HG03558 (cell line): ENCODE data around the gene CDC20.
"Not testable (repeated sequence)": the region's sequence is repeated elsewhere in the genome, so short reads cannot be mapped to it uniquely, and the experiment has no call there.

Source experiments
- ATAC-seq: cut with Tn5 transposase; IDR thresholded peaks from one replicate; pipeline ENCODE4 v1.9.1; 2021; ENCODE audit warnings: moderate number of reproducible peaks; ENCODE audit not compliant: unreplicated experiment; ENCODE audit errors: extremely low read depth

CDC20 gene

GRCh38 chr1:43377831-43378230, 19.1 kb downstream of the CDC20 start:
- no peak for ATAC-seq

- ATAC-seq, result no peak
Observed at GRCh38 chr1:43379476-43379875, 20.7 kb downstream of the CDC20 start.

GRCh38 chr1:43381612-43382011, 22.8 kb downstream of the CDC20 start:
- no peak for ATAC-seq

- ATAC-seq, result no peak
Observed at GRCh38 chr1:43382027-43382779, 23.4 kb downstream of the CDC20 start.

- ATAC-seq, result no peak
Observed at GRCh38 chr1:43383449-43383848, 24.7 kb downstream of the CDC20 start.

- ATAC-seq, result no peak
Observed at GRCh38 chr1:43386676-43387075, 27.9 kb downstream of the CDC20 start.

GRCh38 chr1:43387976-43388599, 29.3 kb downstream of the CDC20 start:
- no peak for ATAC-seq

GRCh38 chr1:43388613-43389012, 29.8 kb downstream of the CDC20 start:
- no peak for ATAC-seq

- ATAC-seq, result peak; percentile 66
Observed at GRCh38 chr1:43389326-43390313, 30.8 kb downstream of the CDC20 start, which contains the start of the genes MED8 and SZT2. Gene MED8 (minus strand): TSS chr1:43389800. CDS start chr1:43389764, 36 bp downstream. Gene SZT2 (plus strand): TSS chr1:43389899. CDS start chr1:43389969, 70 bp downstream.

- ATAC-seq, result no peak
Observed at GRCh38 chr1:43392702-43393101, 33.9 kb downstream of the CDC20 start.

- no peak for ATAC-seq
Observed at GRCh38 chr1:43395523-43395922, 36.7 kb downstream of the CDC20 start.

GRCh38 chr1:43396059-43396458, 37.3 kb downstream of the CDC20 start:
- no peak for ATAC-seq

- no peak for ATAC-seq
Observed at GRCh38 chr1:43398227-43398626, 39.4 kb downstream of the CDC20 start.

- ATAC-seq, result not testable (repeated sequence)
Observed at GRCh38 chr1:43400441-43400840, 41.7 kb downstream of the CDC20 start.

GRCh38 chr1:43402089-43402865, 43.5 kb downstream of the CDC20 start:
- no peak for ATAC-seq

- ATAC-seq, result no peak
Observed at GRCh38 chr1:43404353-43404752, 45.6 kb downstream of the CDC20 start.

GRCh38 chr1:43405219-43405875, 46.6 kb downstream of the CDC20 start:
- ATAC-seq, result no peak

GRCh38 chr1:43405876-43406234, 47.1 kb downstream of the CDC20 start:
- no peak for ATAC-seq

- no peak for ATAC-seq
Observed at GRCh38 chr1:43410571-43410970, 51.8 kb downstream of the CDC20 start.
